ENCODE data around the gene ATAD3B.
"Not testable (repeated sequence)": the region's sequence is repeated elsewhere in the genome, so short reads cannot be mapped to it uniquely, and the experiment has no call there.

- not testable (repeated sequence) for TF ChIP-seq CTCF, POLR2A, EP300 (IDR thresholded peaks at IDR 0.05)
Measured at GRCh38 chr1:1526476-1526875, 54.9 kb downstream of the ATAD3B start.
